Medulla oblongata (tissue), 1 donor: ENCODE measurements around the gene MTFP1.
"Not testable (repeated sequence)": the region's sequence is repeated elsewhere in the genome, so short reads cannot be mapped to it uniquely, and the experiment has no call there.

Source experiments
- DNase-seq: peaks from one replicate; pipeline ENCODE4 v3.0.0-alpha.2; 2015; ENCODE audit errors: extremely low spot score

The MTFP1 gene

DNA sequence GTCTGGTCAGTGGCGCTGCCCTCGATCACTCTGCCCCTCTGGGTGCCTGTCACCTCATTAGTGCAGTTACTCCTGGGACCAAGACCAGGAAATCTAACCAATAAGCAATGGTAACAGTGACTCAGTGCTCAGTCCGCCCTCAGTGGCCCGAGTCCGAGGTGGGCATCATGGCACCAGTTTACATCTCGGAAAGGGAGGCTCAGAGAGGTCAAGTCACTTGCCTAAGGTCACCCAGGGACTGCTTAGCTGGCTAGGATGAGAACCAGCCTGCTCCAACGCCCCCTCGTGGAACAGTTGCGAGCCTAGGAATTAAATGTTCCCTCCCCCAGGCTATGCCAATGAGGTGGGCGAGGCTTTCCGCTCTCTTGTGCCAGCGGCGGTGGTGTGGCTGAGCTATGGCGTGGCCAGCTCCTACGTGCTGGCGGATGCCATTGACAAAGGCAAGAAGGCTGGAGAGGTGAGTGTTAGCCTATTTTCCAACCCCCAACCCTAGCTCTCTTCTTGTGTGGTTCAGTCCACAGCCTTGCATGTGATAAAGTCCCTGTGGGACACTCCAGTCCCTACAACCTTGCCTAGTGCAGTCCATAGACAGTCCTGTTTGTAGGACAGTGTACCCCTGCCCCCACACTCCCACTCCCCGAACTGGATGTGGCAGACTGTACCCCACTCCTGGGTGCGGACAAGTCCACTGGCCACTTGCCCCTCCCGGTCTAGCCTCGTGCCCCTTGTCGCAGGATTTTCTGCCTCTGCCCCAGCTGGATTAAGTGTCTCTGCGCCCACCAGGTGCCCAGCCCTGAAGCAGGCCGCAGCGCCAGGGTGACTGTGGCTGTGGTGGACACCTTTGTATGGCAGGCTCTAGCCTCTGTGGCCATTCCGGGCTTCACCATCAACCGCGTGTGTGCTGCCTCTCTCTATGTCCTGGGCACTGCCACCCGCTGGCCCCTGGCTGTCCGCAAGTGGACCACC, 1.1 kb downstream of the MTFP1 start:
- peak; percentile 63 for DNase-seq

DNA sequence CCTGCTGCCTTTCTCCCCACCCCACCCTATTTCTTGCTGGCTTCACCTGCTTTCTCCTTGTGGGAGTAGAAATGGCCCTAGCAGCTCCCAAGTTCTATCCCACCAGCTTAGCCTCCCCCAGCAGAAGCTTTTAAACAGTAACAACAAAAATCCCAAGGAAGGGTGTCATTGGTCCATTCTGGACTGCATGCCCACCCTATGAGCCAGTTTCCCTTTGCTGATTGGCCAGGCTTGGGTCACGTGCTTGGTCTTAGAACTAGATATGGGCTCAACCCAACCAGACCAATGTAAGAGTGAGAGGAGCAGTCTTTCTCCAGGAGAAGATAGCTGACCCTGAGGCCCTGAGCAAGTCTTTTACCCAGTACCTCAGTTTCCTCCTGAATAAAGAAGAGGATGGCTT, 2.3 kb downstream of the MTFP1 start:
- no peak for DNase-seq

DNA sequence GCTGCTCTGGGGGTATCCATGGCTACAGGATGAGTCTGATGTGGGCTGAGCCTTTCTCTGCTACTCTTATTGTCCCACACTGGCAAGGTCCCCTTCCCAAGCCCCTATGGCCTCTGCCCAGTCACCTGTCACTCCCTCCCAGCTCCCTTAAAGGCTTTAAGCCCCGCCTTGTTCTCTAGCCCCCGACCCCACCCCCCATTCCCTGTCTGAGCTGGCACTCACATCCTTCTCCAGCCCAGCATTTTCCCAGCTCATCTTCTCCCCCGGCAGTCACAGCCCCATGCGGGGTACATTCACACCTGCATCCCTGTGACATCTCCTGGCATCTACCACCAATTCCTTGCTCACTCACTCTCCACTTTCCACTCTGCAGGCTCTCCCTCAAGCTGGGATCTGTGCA, 4.3 kb downstream of the MTFP1 start:
- no peak for DNase-seq

DNA sequence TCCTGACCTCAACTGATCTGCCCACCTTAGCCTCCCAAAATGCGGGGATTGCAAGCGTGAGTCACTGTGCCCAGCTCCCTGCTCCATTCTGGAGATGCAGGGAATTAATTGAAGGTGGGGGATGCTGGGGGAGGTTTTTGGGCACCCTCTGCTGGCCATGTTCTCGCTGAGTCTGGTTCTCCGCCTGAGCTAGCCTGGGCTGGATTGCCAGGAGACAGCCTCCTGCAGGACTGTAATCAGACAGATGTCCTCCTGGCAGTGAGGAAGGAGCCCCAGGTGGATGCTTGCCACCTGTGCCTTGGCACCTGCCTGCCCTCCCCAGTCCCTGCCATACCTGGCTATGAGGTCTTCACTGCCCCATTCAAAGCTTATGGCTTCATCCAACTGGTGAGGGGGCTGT, 5.4 kb downstream of the MTFP1 start:
- DNase-seq: no peak

DNA sequence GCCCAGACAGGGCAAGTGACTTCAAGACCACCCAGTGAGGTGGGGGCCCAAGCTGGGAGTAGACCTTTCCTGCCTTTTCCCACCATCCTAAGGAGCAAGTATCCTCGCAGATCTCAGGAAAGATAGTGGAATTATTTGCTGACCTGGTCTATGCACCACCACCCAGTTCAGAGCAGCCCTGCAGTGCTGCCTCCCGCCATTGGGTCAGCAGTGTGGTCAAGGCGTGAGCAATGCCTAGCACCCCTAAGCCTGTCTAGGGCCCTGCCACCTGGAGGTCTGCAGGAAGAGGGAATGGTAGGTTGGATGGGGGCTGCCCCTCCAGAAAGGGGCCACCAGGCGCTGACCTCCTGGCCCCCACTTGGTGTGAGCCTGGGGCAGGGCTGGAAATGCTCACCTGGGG, 6.5 kb downstream of the MTFP1 start:
- no peak for DNase-seq

DNA sequence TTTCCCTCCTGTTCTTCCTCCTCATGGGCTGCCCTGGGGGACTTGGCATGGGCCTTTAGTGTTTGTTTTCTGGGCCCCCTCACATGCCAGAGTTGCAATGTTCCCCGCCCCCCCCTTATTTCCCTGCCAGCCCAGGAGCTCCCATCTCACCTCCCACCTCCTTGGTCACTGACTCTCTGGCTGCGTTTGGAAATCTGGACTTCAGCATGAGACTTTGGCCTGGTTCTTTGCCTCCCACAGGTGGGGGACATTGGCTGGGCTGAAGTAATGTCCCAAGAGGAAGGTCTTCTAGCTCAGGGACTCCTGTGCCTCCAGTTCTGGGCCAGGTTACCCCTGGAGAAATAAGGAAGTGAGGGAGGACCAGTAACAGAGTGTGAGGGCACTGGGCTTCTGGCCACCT, 7.0 kb downstream of the MTFP1 start:
- DNase-seq: no peak

DNA sequence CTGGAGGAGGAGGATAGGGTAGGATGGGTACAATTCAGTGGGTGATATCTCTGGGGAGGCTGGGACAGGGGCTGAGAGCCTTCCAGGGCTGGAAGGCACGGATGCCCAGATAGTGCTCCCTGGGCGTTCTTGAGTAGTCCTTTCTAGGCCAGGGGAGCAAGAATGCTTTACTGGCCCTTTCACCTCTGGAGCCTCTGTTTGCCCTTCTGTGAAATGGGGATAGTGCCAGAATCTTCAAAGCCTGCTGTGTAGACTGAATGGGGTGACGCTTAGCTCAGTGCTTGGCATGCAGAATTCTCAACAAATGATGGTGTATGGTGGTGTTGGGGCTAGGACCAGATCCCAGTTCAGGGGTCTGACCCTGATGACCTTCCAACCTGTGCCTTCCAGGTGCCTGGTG, 7.7 kb downstream of the MTFP1 start:
- DNase-seq: no peak

DNA sequence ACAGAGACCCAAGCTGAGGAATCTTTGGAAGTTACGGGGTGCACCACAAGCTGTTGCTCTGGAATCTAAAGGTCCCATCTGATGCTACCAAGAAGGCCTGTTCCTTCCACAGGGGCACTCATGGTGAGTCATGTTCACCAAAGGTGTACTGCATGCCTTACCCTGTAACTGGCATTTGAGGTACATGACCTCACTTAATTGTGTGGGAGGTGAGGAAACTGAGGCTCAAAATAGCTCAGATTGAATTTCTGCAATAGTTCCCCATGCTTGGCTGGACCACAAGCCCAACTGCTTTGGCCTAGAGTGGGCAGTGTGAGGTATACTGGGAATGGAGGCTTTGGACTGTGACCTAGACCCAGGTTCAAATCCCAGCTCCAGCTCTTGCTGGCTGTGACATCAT, 8.2 kb downstream of the MTFP1 start:
- DNase-seq: no peak

DNA sequence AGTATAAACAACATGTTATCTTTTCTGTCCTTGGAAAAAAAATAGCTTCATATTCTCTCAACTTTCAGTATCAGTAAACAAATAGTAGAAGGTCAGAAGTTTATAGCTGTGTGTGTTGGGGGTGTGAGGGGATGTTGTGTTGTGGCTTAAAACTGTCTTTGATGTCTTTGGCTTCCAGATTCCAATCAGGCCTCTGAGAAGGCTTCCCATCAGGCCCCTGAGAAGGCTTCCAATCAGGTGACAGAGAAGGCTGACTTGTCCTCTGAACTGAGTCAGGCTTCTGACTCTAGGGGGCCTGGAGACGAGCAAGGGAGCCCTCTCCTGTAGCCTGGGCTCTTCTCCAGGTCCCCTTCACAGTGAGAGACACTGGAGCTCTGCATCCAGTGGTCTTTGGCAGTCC, 9.3 kb downstream of the MTFP1 start:
- DNase-seq: no peak

DNA sequence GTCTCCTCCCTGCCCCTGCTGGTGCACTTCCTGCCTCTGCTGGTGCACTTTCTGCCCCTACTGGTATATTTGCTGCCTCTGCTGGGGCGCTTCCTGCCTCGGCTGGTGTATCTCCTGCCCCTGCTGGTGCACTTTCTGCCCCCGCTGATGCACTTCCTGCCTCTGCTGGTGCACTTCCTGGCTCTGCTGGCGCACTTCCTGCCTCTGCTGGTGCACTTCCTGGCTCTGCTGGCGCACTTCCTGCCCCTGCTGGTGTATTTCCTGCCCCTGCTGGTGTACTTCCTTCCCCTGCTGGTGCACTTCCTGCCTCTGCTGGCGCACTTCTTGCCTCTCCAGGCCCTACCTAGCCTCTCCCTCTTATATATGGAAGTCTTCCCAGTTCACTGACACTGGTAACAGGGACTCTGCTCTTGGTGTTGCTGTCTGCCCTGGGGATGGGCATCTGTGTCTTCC, 10.1 kb downstream of the MTFP1 start:
- DNase-seq: no peak

DNA sequence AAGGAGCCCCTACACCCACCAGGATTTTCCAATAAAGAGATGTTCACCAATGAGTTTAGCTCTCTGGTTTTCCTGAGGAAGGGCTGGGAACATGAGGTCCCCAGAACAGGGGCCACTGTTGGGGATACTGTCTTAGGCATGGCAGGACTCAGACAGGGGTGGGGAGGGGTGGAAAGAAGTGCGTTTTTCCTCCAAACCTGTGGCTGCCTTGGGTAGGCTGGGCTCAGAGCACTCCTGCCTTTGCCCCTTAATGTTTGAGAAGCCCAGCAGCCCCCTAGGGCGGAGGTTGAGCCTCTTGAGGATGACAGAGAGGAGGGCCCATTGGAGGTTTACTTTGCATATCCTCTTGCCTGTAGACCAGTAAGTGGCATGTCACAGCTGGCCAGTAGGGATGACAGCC, 10.6 kb downstream of the MTFP1 start:
- DNase-seq: no peak

DNA sequence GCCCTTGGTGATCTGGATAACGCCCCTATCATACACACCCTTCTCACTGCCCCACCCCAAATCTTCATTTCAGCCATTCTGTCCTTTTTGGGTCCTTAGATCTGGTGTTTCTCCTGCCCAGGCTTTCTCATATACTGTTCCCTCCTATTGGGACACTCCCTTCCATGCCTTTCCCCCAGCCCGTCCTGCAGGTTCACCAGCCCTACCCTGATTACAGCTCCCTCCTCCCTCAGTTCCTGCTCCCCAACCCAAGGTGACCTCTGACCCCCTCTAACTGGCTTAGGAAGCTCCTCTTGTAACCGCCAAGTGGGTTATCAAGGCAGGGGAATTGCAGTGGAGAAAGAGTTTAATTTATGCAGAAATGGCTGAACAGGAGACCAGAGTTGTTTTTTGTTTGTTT, 13.0 kb downstream of the MTFP1 start:
- DNase-seq: no peak

DNA sequence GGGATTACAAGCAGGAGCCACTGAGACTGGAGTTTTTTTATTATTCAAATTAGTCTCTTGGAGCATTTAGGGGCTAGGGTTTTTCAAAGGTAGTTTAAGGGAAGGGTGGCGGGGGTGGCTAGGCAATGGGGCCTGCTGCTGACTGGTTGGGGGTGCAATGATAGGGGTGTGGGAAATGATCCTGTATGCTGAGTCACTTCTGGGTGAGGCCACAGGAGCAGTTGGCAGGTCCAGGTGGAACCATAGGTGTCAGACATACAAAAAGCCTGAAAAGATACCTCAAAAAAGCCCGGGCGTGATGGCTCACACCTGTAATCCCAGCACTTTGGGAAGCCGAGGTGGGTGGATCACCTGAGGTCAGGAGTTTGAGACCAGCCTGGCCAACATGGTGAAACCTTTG, 13.7 kb downstream of the MTFP1 start:
- DNase-seq: no peak

DNA sequence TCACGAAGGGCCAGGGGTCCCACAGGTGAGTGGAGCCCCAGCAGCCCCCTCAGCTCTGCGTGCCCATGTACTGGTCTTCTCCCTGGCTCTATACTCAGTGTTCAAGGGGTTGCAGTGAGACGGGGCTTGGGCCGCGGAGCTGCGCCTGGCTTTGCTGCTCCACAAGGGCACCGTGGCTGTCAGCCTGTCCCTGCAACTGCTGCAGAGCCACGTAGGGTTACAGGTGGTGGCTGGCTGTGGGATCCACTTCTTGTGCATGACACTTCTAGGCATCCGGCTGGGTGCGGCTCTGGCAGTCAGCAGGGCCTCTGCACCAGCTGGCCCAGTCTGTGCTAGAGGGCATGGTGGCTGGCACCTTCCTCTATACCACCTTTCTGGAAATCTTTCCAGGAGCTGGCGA, 14.3 kb downstream of the MTFP1 start:
- no peak for DNase-seq

DNA sequence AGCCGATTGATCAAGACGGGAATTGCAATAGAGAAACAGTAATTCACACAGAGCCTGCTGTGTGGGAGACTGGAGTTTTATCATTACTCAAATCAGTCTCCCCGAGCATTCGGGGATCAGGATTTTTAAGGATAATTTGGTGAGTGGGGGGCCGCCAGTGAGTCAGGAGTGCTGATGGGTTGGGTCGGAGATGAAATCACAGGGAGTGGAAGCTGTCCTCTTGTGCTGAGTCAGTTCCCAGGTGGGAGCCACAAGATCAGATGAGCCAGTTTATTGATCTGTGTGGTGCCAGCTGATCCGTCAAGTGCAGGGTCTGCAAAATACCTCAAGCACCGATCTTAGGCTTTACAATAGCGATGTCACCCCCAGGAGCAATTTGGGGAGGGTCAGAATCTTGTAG, 15.5 kb downstream of the MTFP1 start:
- no peak for DNase-seq

DNA sequence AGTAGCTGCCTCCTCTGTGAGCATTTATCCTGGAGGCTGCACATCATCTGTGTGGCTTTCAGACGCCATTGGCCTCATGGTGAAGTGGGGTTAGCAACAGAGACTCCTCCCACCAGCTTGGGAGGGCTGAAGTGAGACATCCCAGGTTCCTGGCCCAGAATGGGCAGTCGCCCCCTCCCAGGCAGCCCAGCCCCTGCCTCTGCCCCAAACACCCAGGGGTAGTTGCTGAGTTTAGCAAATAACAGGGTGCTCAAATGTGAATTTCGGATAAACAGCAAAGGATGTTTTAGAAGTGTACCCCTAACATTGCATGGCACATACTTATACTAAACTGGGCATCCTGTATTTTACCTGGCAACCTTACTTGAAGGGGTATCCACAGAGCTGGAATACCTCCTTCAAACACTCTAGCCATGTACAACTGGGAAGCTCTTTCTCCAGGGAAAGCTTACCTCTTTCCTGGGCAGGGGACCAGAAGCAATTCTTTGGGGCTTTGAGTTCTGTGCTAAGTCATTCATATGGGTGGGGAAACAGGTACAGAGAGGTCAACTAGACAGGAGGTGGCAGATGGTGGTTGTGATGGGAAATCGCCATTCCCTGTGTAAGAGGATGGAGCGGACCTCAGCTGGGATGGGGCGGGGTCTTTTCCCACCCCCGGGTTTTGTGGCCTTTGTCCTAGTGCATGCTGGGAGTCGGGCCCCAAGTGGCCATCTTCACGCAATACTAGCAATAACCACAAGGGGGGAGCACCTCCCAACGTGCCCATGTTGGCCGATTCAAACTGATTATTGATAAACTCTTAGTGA, 19.3 kb downstream of the MTFP1 start:
- peak; percentile 75 for DNase-seq

DNA sequence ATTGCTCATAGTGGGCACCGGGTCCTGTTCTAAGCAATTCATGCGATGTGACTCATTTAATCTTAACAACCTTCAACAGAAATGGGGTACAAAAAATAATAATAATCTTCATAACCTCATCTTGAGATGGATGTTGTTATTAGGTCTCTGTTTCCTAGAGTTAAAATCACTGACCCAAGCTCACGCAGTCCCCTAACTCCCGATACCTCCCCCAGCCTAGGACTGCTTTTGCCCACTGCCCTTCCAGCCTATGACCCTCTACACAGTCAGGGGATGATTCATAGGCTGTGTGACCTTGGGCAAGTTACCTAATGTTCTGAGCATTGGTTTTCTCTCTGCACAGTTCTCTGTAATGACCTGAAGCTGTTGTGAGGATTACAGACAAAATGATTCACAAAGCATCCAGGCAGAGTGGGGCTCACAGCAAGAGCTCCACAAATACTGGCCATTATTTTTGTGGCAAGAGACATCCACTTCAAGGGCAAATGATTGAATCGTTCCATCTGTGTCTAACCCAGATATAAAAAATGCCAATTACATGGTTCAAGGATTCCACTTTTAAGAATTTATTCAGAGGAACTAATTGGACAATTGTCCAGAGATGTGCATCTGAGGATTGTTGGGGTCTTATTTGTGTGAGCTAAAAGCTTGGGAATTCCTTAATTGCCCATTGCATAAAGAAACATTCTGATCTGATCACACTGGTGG, 20.0 kb downstream of the MTFP1 start:
- DNase-seq: no peak

DNA sequence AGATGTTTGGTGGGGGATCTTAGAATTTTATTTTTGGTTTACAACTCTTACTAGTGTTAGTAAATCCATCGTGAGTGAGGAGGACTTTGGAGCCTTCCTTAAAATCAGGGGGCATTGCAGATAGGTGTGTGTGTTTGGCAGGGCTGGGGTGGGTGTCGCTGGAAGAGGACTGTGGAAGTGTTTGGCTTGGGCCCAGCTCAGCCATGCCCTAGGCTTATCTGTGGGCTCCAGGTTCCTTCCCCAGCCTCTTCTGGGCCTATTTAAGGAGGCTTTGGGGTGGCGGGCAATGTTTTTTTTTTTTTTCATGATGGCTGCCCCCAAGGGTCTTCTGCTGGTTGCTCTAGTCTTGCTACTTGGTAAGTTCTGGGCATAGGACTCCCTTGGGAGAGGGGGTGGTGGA, 22.1 kb downstream of the MTFP1 start:
- no peak for DNase-seq

DNA sequence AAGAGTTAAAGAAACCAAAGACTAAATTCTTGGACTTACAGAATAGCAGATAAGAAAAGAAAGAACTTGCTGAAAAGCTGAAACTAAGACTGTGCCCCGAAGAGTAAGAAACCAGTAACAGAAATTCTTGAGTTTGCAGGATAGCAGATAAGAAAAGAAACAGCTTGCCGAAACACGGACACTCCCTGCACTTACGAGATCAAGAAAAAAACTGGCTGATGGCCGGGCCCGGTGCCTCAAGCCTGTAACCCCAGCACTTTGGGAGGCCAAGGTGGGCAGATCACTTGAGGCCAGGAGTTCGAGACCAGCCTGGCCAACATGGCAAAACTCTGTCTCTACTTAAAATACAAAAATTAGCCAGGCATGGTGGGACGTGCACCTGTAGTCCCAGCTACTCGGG, 25.9 kb downstream of the MTFP1 start:
- not testable (repeated sequence) for DNase-seq

DNA sequence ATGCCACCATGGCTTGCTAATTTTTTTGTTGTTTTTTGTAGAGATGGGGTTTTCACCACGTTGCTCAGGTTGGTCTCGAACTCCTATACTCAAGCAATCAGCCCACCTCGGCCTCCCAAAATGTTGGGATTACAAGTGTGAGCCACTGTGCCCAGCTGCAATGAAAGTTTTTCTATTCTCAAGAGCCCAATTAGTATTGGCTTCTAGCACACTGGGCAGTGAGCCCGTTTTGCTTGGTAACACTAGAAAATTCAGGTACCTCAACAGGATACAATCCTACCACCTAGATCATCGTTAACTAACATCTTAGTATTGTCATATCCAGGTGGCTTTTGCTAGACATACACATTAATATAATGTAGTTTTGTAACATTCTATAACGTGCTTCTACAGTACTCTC, 27.3 kb downstream of the MTFP1 start:
- DNase-seq: no peak

DNA sequence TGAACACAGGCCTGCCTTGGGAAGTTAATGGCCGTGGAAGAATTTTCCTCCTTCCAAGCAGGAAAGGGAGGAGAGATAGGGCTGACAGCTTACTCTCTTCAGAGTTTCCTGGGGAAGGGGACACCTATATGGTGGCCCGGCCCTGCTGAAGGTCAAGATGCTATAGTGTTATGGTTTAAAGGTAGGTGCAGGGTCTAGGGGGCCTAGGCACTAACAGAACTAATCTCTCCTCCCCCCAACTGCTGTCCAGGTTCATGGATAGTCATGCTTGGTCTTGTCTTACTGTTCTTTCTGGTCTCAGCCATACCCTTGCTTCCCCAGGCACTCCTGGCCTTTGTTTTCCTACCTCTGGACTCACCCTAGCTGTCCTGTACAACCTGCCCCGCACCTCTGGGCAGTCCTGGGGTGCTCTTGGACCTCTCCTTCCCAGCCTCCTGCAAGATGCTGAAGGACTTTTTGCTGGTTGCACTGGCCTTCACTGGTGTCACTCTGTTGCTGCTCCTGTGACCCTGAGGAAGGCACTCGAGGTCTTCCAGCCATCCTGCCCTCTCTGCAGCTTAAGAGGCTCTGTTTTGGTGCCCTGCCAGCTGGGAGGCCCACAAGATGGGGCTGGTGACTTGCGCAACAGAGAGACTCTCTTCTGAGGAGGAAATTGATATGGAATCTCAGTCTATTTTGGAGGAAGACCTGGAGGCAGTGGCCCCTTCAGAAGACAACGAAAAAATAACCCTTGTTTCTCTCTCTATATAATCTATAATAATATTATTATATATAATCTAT, 28.4 kb downstream of the MTFP1 start:
- no peak for DNase-seq
